GM19240 (cell line): ENCODE results near the gene NELFCD.
"Not testable (repeated sequence)": the region's sequence is repeated elsewhere in the genome, so short reads cannot be mapped to it uniquely, and the experiment has no call there.

Experiments
- DNase-seq: peaks from one replicate; pipeline ENCODE4 v3.0.0; 2011; ENCODE audit warnings: low spot score; ENCODE audit not compliant: insufficient read length

Gene NELFCD

DNA sequence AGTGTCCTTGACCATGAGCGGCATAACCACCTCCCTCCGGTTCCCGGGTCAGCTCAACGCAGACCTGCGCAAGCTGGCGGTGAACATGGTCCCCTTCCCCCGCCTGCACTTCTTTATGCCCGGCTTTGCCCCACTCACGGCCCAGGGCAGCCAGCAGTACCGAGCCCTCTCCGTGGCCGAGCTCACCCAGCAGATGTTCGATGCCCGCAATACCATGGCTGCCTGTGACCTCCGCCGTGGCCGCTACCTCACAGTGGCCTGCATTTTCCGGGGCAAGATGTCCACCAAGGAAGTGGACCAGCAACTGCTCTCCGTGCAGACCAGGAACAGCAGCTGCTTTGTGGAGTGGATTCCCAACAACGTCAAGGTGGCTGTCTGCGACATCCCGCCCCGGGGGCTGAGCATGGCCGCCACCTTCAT lies 43.1 kb downstream of the NELFCD start:
- no peak for DNase-seq

DNA sequence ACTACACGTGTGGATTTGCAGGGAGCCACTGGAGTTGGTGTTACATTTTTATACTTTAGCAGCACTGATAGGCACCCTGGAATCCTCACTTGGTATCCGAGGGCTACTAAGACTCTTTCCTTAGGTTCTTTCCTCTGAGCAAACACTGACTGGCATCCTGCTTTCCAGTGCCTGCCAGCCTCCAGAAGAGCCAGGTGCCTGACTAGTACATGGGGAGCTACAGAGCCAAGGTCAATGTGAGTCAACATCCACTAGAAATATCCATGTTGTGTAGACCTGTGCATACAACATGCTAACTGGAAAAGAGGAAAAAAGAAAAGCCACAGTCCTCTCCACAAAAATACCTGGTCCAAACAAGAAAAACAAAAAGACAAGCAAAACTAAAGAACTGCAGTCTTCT lies 44.0 kb downstream of the NELFCD start:
- DNase-seq, result no peak

DNA sequence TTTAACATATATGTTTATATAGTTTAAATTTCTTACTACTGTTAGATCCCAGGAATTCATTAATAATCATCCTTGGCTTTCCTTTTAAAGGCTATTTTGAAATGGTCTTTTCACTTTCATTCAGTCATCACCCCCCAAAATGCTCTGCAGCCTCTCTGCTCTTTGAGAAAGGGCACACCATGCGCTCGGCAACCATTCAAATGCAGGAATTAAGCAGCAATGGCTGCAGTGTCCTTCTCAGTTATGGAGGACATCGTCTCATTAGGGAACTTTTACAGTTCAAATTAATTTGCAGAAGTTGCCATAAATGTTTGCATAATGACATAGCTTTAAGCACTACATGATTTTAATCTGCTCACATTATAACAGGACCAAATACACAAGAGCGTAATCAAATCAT lies 44.5 kb downstream of the NELFCD start:
- no peak for DNase-seq

- DNase-seq, result no peak
Observed at GRCh38 chr20:59026904-59027740, 46.1 kb downstream of the NELFCD start.

GRCh38 chr20:59027741-59028320 lies 46.8 kb downstream of the NELFCD start:
- DNase-seq, result no peak

DNA sequence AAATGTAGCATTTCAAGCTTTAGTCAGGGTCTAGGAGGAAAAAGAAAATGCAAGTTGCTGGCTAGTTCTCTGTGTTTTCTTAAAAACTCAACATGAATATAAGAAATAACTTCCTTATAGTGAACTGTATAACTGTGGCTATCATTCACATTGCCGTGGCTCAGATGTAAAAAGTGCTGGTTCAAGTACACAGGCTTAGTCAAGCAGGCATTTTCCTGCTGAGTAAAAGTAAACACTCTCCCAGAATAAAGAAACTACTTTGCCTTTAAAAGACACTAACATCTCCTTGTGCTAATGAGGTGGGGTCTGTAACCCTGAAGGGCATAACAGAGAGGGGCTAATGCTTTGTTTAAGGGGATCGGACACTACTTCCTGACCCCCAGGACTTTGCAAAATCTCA lies 47.8 kb downstream of the NELFCD start:
- no peak for DNase-seq

DNA sequence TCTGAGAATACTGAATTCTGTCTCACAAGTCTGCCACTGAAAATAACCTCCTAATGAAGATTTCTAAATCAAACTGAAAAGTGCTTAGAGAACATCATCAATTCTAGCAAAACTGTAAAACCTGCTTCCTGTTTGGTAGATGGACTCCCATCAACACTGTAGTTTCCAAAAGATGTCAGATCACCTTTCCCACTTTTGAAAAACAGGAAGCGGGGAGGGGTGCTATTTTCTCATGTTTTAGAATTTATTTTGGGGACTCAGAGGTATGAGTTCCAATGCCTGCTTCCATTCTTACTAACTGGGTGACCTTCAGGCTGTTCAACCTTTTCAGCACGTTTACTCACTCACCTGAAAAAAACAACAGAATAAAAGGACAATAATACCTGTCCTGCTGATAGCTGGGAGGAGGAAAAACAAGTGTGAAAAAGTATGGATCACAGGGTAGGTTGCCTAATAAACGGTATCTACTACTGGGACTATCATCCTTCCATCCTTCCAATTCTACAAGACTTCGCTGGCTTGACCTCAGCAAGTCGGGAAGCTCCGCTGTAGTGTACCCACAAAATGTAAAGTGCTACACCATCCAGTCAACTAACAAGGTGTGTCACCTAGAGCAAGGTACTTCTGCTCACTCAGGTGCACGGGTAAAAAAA lies 50.0 kb downstream of the NELFCD start:
- no peak for DNase-seq

GRCh38 chr20:59031564-59032022 lies 50.5 kb downstream of the NELFCD start:
- no peak for DNase-seq

DNA sequence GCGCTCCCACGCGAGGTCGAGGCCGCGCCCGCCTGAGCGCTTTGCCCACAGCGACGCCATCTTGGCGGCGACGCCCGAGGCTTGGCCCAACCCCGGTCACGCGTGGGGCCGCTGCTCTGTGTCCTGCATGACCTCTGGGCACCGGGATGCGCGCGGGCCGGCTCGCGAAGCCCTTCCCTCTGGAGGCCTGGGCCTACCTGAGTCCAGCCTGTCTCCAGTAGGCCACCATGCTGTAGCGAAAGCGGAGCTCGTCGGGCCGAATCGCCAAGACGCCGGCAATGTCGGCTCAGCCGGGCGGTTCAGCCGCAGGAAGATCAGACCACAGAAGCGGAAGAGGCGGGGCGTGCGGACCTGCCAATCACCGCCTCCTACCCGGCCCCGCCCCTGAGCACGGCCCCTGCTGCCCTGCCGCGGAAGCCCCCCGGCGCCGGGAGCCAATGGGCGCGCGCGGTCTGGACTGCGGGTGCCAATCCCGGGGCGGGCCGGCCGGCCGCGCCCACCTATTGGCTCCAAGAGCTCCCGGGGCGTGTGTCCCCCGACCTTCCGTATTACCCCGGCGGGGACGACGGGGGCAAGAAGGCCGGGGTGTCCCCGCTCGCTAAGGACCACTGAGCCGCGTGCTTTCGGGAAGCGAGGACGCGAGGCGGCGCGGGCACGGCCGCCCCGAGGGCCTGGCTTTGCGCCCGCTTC lies 51.1 kb downstream of the NELFCD start, which contains the start of gene ATP5F1E:
Gene ATP5F1E, minus strand, starts transcription at position 313 of the 690 bp plus-strand sequence. Its CDS starts 84 bp downstream, at position 229.
- DNase-seq, result peak; percentile 70

- DNase-seq, result no peak
Observed at GRCh38 chr20:59032713-59033059, 51.6 kb downstream of the NELFCD start.

- no peak for DNase-seq
Observed at GRCh38 chr20:59033093-59033492, 52.0 kb downstream of the NELFCD start.

DNA sequence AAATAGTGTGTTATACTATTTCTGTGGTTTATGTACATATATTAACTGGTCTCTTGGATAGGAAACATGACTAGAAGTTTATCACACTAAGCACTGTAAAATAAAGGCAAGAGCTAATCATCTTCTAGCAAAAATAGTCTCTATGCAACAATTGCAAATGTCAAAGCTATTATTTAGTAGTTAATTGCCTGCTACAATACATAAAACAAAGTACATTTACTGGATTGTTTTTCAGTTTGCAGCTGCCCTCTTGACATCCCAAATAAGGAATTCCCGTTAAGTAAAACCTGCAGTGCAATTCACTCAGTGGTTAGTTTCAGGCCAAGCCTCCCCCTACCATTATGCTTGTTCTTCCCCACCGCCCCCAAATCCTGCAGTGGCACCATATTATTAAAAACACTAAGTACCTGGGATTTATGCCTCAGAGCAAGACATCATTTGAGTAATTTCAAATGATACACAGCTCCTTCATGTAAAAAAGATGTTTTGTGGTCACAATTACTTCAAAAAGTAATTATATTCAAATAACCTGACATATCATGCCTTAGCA lies 52.6 kb downstream of the NELFCD start:
- no peak for DNase-seq

DNA sequence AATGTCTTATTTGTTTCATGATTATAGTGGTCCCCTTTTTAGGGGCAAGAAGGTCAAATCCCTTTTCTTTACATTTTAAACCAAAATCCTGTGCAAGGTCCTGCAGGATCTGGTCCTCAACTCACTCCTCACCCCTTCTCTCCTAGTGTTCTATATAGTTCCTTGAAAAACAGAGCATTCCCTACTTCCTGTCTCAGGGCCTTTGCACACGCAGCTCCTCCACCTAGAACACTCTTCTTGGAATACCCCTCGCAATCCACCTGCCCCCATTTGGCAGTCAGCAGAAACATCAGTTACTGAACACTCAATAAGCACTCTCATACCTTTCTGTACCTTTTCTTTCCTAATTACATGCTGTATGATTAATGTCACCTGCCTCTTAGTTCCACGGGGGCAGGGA lies 54.3 kb downstream of the NELFCD start:
- DNase-seq, result no peak

GRCh38 chr20:59037386-59037785 lies 56.3 kb downstream of the NELFCD start:
- no peak for DNase-seq

- no peak for DNase-seq
Observed at GRCh38 chr20:59039233-59039632, 58.2 kb downstream of the NELFCD start.

DNA sequence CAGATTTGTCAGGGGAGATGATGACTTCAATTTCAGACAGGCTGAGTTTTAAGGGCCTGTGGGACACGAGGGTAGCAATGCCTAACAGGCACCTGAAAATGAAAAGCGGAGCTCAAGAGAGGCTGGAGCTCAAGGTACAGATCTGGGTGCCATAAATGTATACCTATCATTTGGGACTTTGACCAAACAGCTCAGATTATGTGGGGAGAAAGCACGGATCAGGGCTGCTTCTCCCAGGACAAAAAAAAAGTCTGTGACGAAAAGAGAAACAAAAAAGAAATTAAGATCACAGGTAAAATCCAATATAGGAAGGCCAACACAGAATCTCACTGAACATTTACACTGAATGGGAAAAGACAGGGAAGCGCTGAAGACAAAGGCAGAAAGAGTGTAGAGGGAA lies 59.6 kb downstream of the NELFCD start:
- no peak for DNase-seq

- DNase-seq, result not testable (repeated sequence)
Observed at GRCh38 chr20:59041487-59041886, 60.4 kb downstream of the NELFCD start.

GRCh38 chr20:59042151-59042795 lies 61.2 kb downstream of the NELFCD start, which contains the start of gene PRELID3B:
TSS of gene PRELID3B (minus strand) at chr20:59042786. CDS start at chr20:59042730, 56 bp downstream.
- no peak for DNase-seq

DNA sequence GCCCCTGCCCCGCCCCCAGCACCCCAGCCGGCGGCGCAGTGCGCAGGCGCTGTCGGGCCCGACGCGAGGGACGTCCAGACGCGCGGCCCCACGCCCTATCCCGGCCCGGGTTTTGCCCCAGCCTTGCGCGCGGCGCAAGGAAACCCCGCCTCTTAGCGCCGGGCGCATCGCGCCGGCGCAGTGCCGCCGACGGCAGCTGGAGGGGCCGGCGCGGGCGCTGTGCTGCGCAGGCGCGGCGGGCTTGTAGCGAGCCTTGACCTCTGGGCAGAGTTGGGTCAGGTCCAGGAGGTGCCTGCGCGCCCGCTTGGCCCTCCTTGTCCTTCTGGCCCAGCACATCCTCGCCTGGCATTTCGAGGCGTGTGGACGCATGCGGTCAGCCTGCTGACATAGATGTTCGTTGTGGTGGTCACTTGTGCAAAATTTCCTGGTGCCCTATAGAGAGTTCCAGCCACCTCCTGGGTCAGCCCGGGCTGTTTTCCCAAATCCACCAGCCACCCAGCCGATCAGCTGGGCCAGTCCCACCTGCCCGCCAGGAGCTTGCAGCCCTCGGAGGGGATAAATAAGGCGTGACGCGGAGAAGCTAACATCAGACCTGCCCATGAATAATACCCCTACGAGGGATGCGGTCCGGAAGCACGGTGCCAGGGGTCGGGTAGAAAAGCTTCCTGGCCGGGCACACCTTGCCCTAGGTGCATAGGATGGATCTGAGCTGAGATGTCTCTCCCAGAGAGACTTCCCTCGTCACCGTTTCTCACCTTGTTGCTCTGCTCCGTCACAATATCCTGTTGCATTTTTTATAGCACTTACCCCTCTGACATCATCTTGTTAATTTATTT lies 62.0 kb downstream of the NELFCD start:
- peak; percentile 84 for DNase-seq

GRCh38 chr20:59043698-59044097 lies 62.6 kb downstream of the NELFCD start:
- DNase-seq, result no peak
